Central memory CD8-positive, alpha-beta T cell (primary cell): ENCODE results near the gene ABTB2.

Experiments used
- ATAC-seq: fragments of 150-1000 bp; cut with Tn5 transposase; replicated peaks from 2 replicates; pipeline ENCODE4 v1.10.0; 2022; ENCODE audit warnings: mild to moderate bottlenecking, moderate FRiP score, moderate number of reproducible peaks; ENCODE audit not compliant: poor library complexity, severe bottlenecking; ENCODE audit errors: extremely low read depth
- DNase-seq, 2 donors: peaks; one replicate each; pipeline ENCODE4 v3.0.0; 2021; ENCODE audit warnings: low spot score in 2 of 2
- H3K27ac Mint-ChIP-seq: one replicate; pipeline ENCODE4 v1.8.0; 2022; ENCODE audit warnings: low read depth, mild to moderate bottlenecking, moderate library complexity, mixed read lengths
- H3K27me3 Mint-ChIP-seq: one replicate; pipeline ENCODE4 v1.8.0; 2022; ENCODE audit warnings: mixed read lengths
- H3K36me3 Mint-ChIP-seq: one replicate; pipeline ENCODE4 v1.8.0; 2022; ENCODE audit warnings: mild to moderate bottlenecking, moderate library complexity, mixed read lengths; ENCODE audit not compliant: insufficient read depth
- H3K4me1 Mint-ChIP-seq: one replicate; pipeline ENCODE4 v1.8.0; 2022; ENCODE audit warnings: mixed read lengths
- H3K4me3 Mint-ChIP-seq: one replicate; pipeline ENCODE4 v1.8.0; 2022; ENCODE audit warnings: mild to moderate bottlenecking, moderate library complexity, mixed read lengths
- H3K9me3 Mint-ChIP-seq: one replicate; pipeline ENCODE4 v1.8.0; 2022; ENCODE audit warnings: mixed read lengths

Gene ABTB2

GRCh38 chr11:34242037-34242625 is 115.7 kb downstream of the ABTB2 start:
- H3K36me3 Mint-ChIP-seq, result no peaks in the 10 kb centered on the region
- no peak overlapping the region for H3K4me3 Mint-ChIP-seq
- DNase-seq, result no peak
- H3K4me1 Mint-ChIP-seq, result peaks cover 10% of the 10 kb centered on the region
- H3K27me3 Mint-ChIP-seq, result no peaks in the 10 kb centered on the region
- no peak for ATAC-seq
- H3K9me3 Mint-ChIP-seq, result no peaks in the 10 kb centered on the region
- H3K27ac Mint-ChIP-seq, result no peak overlapping the region

DNA sequence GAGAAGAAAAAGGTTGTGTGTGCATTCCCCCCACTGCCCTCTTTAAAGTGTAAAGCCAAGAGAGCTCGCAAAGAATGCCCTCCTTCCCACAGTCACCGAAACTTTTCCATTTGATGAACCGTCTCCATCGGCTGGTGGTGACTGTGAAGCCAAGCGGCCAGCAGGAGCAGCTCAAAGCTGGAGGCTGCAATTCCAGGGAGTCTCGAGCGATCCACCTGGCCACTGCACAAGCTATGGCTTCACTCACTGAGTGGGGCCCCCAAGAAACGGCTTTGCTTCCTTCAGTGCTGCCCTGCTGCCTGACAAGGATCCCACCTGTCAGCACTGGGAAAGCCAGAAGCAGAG is 117.7 kb downstream of the ABTB2 start:
- H3K36me3 Mint-ChIP-seq, result no peaks in the 10 kb centered on the region
- H3K27me3 Mint-ChIP-seq, result peaks cover 12% of the 10 kb centered on the region
- DNase-seq (no peak), ATAC-seq (no peak)
- H3K4me1 Mint-ChIP-seq, result peaks cover 14% of the 10 kb centered on the region
- H3K27ac Mint-ChIP-seq, result no peak overlapping the region
- no peaks in the 10 kb centered on the region for H3K9me3 Mint-ChIP-seq
- H3K4me3 Mint-ChIP-seq, result no peak overlapping the region

GRCh38 chr11:34239465-34240149 is 118.2 kb downstream of the ABTB2 start:
- H3K9me3 Mint-ChIP-seq, result no peaks in the 10 kb centered on the region
- no peak overlapping the region for H3K4me3 Mint-ChIP-seq
- H3K27ac Mint-ChIP-seq, result no peak overlapping the region
- H3K4me1 Mint-ChIP-seq, result peaks cover 12% of the 10 kb centered on the region
- no peak for ATAC-seq
- H3K27me3 Mint-ChIP-seq, result peaks cover 12% of the 10 kb centered on the region
- H3K36me3 Mint-ChIP-seq, result no peaks in the 10 kb centered on the region
- no peak for DNase-seq

DNA sequence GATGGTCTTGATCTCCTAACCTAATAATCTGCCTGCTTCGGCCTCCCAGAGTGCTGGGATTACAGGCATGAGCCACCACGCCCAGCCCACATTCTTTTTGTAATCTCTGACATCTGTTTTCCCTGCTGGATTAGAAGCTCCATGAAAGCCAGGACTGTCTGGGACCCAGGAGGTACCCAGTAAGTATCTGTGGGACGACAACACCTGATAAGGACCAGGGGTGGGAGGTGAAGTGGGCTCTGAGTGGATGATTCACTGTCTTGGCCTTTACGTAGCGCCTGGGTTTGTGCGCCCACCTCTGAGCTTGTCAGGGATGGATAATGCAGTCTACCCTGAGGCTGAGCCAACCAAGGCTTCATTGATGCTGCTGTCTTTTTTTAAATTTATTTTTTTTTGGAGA is 118.8 kb downstream of the ABTB2 start:
- Mint-ChIP-seq H3K27ac (no peak overlapping the region), H3K4me1 (peaks cover 16% of the 10 kb centered on the region), H3K27me3 (peaks cover 12% of the 10 kb centered on the region), H3K9me3 (no peaks in the 10 kb centered on the region), H3K4me3 (no peak overlapping the region), H3K36me3 (no peaks in the 10 kb centered on the region)
- DNase-seq (no peak), ATAC-seq (no peak)

- no peak for ATAC-seq
- Mint-ChIP-seq H3K4me1 (peaks cover 19% of the 10 kb centered on the region), H3K36me3 (no peaks in the 10 kb centered on the region), H3K4me3 (no peak overlapping the region), H3K27ac (no peak overlapping the region), H3K27me3 (peaks cover 12% of the 10 kb centered on the region), H3K9me3 (no peaks in the 10 kb centered on the region)
- no peak for DNase-seq
These were observed 119.3 kb downstream of the ABTB2 start for GRCh38 chr11:34238533-34238932.

DNA sequence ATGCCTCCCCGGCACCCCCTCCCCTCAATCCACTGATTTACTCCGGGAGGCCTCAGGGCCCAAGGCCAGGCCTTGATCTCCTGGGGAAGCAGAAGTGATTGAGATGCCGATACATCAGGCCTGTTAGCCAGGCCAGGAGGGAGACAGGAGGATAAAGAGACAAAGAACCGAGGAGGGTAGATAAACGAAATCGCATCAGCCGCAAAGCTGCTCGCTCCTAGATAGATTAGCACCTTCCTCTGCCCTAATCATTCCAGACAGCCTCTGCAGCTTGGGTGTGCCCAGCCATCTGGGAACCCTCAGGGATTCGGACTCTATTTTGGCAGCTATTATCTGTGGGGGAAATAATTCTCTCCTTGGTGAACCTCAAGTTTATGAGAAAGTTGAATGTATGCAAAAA is 121.2 kb downstream of the ABTB2 start:
- H3K27me3 Mint-ChIP-seq, result peaks cover 18% of the 10 kb centered on the region
- no peak overlapping the region for H3K27ac Mint-ChIP-seq
- H3K4me1 Mint-ChIP-seq, result peaks cover 19% of the 10 kb centered on the region
- no peaks in the 10 kb centered on the region for H3K36me3 Mint-ChIP-seq
- no peak for DNase-seq
- no peak overlapping the region for H3K4me3 Mint-ChIP-seq
- H3K9me3 Mint-ChIP-seq, result no peaks in the 10 kb centered on the region
- no peak for ATAC-seq

- ATAC-seq, result no peak
- H3K27me3 Mint-ChIP-seq, result peaks cover 27% of the 10 kb centered on the region
- no peaks in the 10 kb centered on the region for H3K36me3 Mint-ChIP-seq
- no peak overlapping the region for H3K4me3 Mint-ChIP-seq
- H3K27ac Mint-ChIP-seq, result peak overlapping the region; percentile 62
- no peaks in the 10 kb centered on the region for H3K9me3 Mint-ChIP-seq
- peaks cover 19% of the 10 kb centered on the region for H3K4me1 Mint-ChIP-seq
- DNase-seq, result no peak
These were observed 122.2 kb downstream of the ABTB2 start for GRCh38 chr11:34235591-34236071.

DNA sequence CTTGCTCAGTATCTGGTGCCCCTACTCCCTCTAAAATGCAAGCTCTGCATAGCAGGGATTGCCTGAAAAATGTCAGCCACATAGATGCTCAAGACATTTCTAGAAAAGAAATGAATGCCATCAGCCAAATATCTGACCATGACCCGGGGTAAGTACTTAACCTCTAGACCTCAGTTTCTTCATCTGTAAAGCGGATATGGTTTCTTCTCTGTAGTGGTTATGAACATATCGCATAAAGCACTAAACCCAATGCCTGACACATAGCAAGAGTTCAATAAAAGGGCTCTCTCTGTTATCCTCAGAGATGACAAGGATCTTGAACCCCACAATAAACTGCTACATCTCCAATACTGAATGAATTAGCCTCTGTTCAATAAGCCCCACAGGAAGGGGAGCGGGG is 122.6 kb downstream of the ABTB2 start:
- H3K9me3 Mint-ChIP-seq, result no peaks in the 10 kb centered on the region
- H3K4me3 Mint-ChIP-seq, result no peak overlapping the region
- H3K27me3 Mint-ChIP-seq, result peaks cover 32% of the 10 kb centered on the region
- H3K36me3 Mint-ChIP-seq, result no peaks in the 10 kb centered on the region
- H3K4me1 Mint-ChIP-seq, result peaks cover 19% of the 10 kb centered on the region
- ATAC-seq (no peak), DNase-seq (no peak)
- H3K27ac Mint-ChIP-seq, result peak overlapping the region; percentile 62

DNA sequence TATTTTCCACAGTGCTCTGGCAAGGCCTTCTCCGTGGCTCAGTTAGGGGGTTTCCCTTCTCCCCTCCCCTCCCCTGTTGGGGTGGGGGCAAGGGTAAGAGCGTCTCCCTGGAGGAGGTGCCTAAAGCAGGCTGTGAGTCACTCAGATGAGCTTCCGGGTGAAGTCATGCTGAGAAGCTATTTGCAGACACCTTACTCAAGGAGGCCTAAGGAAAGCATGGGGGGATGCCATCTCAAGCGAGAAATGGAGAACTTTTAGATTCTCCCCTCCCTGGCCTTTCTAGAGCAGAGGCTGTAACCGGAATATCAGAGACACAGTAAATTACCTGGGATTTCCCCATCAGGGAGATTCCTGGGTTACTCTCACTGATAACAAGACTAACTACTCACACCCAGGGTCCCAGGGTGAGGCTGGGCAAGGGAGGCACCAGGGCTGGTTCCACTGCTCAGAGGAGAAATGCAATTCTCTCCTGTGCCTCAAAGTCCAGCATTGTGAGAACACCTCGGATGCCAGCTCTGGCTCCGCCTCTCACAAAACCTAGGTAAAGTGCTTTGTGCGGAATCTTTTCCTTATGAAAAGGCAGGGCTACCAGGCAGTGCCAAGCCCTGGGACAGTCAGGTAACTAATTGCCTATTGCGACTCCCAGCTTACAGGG is 123.6 kb downstream of the ABTB2 start:
- Mint-ChIP-seq H3K4me3 (no peak overlapping the region), H3K36me3 (no peaks in the 10 kb centered on the region), H3K27ac (no peak overlapping the region), H3K4me1 (peaks cover 19% of the 10 kb centered on the region), H3K9me3 (no peaks in the 10 kb centered on the region), H3K27me3 (peaks cover 37% of the 10 kb centered on the region)
- peak in 1 of 2 donors; percentile 37 for DNase-seq
- ATAC-seq, result peak; percentile 86

DNA sequence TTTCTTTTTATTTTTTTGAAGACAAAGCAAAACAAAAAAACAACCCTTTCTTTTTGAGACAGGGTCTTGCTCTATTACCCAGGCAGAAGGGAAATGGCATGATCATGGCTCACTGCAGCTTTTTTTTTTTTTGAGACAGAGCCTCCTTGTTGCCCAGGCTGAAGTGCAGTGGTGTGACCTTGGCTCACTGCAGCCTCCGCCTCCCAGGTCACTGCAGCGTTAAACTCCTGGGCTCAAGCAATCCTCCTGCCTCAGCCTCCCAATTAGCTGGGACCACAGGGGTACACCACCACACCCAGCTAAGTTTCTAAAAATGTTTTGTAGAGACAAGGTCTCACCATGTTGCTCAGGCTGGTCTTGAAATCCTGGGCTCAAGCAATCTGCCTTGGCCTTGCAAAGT is 124.6 kb downstream of the ABTB2 start:
- no peak for ATAC-seq
- Mint-ChIP-seq H3K36me3 (no peaks in the 10 kb centered on the region), H3K4me3 (no peak overlapping the region), H3K9me3 (no peaks in the 10 kb centered on the region), H3K27me3 (peaks cover 37% of the 10 kb centered on the region), H3K27ac (no peak overlapping the region), H3K4me1 (peaks cover 19% of the 10 kb centered on the region)
- no peak for DNase-seq

DNA sequence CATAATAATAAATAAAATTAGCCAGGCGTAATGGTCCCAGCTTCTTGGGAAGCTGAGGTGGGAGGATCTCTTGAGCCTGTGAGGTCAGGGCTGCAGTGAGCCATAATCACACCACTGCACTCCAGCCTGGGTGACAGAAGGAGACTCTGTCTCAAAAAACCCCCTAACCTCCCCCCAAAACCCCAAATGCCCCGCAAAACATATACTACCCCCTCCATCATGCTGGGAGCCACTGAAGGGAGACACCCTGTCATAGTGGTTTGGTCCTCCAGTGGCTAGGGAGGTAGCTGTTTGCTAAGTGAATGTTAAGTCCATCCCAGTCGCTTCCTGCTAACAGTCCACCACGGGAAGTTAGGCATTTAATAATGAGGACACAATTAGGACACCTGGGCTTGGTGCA is 125.0 kb downstream of the ABTB2 start:
- Mint-ChIP-seq H3K4me1 (peaks cover 19% of the 10 kb centered on the region), H3K9me3 (no peaks in the 10 kb centered on the region), H3K27ac (no peak overlapping the region), H3K27me3 (peaks cover 37% of the 10 kb centered on the region), H3K36me3 (no peaks in the 10 kb centered on the region), H3K4me3 (no peak overlapping the region)
- no peak for ATAC-seq
- no peak for DNase-seq

DNA sequence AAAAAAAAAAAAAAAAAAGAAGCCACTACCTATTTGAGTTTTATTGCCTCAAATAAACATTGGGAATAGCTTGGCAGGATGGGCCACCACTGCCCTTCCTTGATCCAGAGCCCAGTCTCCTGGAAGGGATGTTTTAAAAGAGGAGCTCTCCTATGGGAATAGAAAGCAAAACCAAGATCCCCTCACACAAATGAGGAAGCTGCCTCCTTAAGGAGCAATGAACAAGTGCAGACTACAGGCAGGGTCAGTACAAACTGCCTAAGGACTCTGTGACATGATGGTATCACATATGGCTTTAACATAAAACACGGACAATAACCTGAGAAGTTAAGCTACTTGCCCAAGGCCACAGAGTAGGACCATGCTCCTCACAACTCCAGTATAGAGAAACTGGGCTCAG is 131.6 kb downstream of the ABTB2 start:
- Mint-ChIP-seq H3K27ac (no peak overlapping the region), H3K27me3 (peaks cover 25% of the 10 kb centered on the region), H3K4me3 (no peak overlapping the region), H3K4me1 (no peaks in the 10 kb centered on the region), H3K36me3 (no peaks in the 10 kb centered on the region), H3K9me3 (no peaks in the 10 kb centered on the region)
- DNase-seq, result no peak
- no peak for ATAC-seq

DNA sequence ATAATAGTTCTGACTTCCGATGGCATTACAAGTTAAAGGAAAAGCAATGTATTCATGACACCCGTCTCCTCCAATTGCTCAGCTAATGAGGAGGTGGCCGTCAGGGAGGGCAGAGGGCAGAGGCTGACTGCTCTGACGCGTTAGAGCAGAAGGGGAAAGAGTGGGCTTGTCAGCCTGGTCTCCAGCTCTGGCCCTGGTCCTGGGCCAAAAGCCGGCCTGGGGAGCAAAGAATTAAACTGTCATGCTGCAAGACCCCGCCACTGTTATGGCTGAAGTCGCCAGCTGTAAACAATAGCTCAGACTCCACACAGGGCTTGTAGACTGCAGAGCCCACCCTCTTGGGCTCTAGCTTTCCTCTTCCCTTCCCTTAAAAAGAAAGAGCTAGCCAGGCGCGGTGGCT is 132.7 kb downstream of the ABTB2 start:
- ATAC-seq (no peak), DNase-seq (no peak)
- Mint-ChIP-seq H3K27me3 (peaks cover 14% of the 10 kb centered on the region), H3K4me1 (no peaks in the 10 kb centered on the region), H3K36me3 (no peaks in the 10 kb centered on the region), H3K4me3 (no peak overlapping the region), H3K9me3 (no peaks in the 10 kb centered on the region), H3K27ac (no peak overlapping the region)
